ENCODE measurements around the gene FRMD8.

DNA sequence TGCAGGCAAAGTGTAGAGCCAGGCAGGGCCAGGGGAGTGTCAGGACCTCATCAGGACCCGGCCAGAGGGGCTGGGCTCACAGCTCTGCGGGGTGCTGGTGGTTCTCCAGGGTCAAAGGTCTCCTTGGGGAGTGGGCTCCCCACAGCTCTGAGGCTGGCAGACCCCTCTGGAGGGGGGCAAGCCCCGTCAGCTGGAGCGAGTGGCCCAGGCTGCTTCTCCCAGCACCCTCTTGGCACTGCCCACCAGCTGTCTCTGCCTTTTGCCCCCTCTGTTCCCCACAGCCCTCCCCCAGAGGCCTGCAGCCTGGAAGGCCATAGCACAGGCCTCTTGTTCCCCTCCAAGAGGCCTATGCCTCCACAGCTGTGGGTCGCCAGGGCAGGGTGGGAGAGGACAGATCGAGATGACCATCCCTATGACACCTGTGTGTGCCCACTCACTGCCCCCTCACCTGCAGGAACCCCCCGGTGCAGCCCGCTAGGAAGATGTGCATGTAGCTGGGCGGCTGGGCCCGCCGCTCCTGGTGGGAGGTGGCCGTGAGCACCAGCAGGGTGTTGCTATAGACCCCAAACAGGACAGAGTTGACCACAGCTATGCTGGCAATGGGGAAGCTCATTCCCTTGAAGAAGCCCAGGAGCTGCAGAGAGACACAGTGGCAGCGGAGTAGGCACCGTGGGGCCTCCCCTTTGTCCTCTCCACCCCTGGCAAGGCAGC, 7.4 kb upstream of the FRMD8 start:
- no peak for TF ChIP-seq MXI1 (conservative IDR thresholded peaks at IDR 0.05; ENCODE audit: poor library complexity, severe bottlenecking)
- TF ChIP-seq EZH2 (IDR thresholded peaks at IDR 0.05; ENCODE audit: borderline replicate concordance, insufficient read depth, low read length, poor library complexity, severe bottlenecking): no peak
- TF ChIP-seq CTCF (IDR thresholded peaks at IDR 0.05; ENCODE audit: poor library complexity, severe bottlenecking): no peak
- no peak for TF ChIP-seq EP300 (conservative IDR thresholded peaks at IDR 0.05; ENCODE audit: poor library complexity, severe bottlenecking)
- TF ChIP-seq RAD21 (conservative IDR thresholded peaks at IDR 0.05): no peak
- TF ChIP-seq SMC3 (conservative IDR thresholded peaks at IDR 0.05; ENCODE audit: poor library complexity): no peak
- TF ChIP-seq REST (IDR thresholded peaks at IDR 0.05; ENCODE audit: borderline replicate concordance): no peak
- no peak for TF ChIP-seq POLR2AphosphoS5 (IDR thresholded peaks at IDR 0.05)

Data from neural cell (in vitro differentiated cells).